ENCODE data around the gene FAXDC2. TPM values are rescaled to one million over a fixed set of nuclear protein-coding genes. Genes with fewer than 3 reads are reported as not detected.

The FAXDC2 gene
- total RNA-seq, 4 donors from 2014 or later, result 17.4 to 57.2 (median 33.7) TPM

- ATAC-seq (ENCODE audit: low FRiP score) (no peak), DNase-seq (ENCODE audit: low spot score) (no peak)
- TF ChIP-seq CTCF (IDR thresholded peaks at IDR 0.05), result no peak
These were observed 10.4 kb upstream of the FAXDC2 start for GRCh38 chr5:154860765-154861164.

- ATAC-seq (ENCODE audit: low FRiP score) (no peak), DNase-seq (ENCODE audit: low spot score) (no peak)
- TF ChIP-seq CTCF (IDR thresholded peaks at IDR 0.05), result no peak
These were observed 9.7 kb upstream of the FAXDC2 start for GRCh38 chr5:154860123-154860522.

- TF ChIP-seq CTCF (IDR thresholded peaks at IDR 0.05), result no peak
- DNase-seq (ENCODE audit: low spot score), result no peak
- no peak for ATAC-seq (ENCODE audit: low FRiP score)
These were observed 8.8 kb upstream of the FAXDC2 start for GRCh38 chr5:154858972-154859871.

- ATAC-seq (ENCODE audit: low FRiP score), result peak; percentile 93
- TF ChIP-seq CTCF (IDR thresholded peaks at IDR 0.05), result no peak
- DNase-seq (ENCODE audit: low spot score), result peak; percentile 90
These were observed 8.0 kb upstream of the FAXDC2 start, which contains the start of gene CNOT8 for GRCh38 chr5:154858297-154858971. TSS of gene CNOT8 (plus strand) at chr5:154858627. CDS start at chr5:154863279, 4,652 bp downstream.

- peak; percentile 92 for ATAC-seq (ENCODE audit: low FRiP score)
These were observed 7.3 kb upstream of the FAXDC2 start for GRCh38 chr5:154857530-154858296.

More at GRCh38 chr5:154857530-154858296, 7.3 kb upstream of the FAXDC2 start:
- no peak for TF ChIP-seq CTCF (IDR thresholded peaks at IDR 0.05)
- peak; percentile 85 for DNase-seq (ENCODE audit: low spot score)
